ENCODE measurements around the gene TULP4. TPM values are rescaled to one million over a fixed set of nuclear protein-coding genes. Genes with fewer than 3 reads are reported as not detected.

Gene TULP4
- total RNA-seq, 1 experiment from 2014 or later = 64.6 TPM

GRCh38 chr6:158333094-158333493 is 20.8 kb downstream of the TULP4 start:
- Mint-ChIP-seq H3K36me3 (ENCODE audit: insufficient read depth in 1 of 3, low read depth in 3 of 3) (peaks cover 18 to 27% (median 26%) of the 10 kb centered on the region in 3 experiments), H3K27me3 (ENCODE audit: low read depth) (no peaks in the 10 kb centered on the region), H3K4me1 (peaks cover 32 to 33% of the 10 kb centered on the region in 2 experiments), H3K4me3 (no peak overlapping the region), H3K9me3 (peaks cover 14 to 16% of the 10 kb centered on the region in 2 experiments), H3K27ac (no peak overlapping the region)
- H4K5ac ChIP-seq (ENCODE audit: insufficient read length, low read depth, low read length) = no peak overlapping the region
- H4K8ac ChIP-seq (replicated peaks; ENCODE audit: insufficient read length, low read depth, low read length) = no peak overlapping the region
- H3K56ac ChIP-seq (ENCODE audit: insufficient read length, low read depth, low read length) = no peak overlapping the region
- peaks cover 4% of the 10 kb centered on the region for H3K79me1 ChIP-seq (ENCODE audit: insufficient read depth, low read depth, low read length, poor library complexity, severe bottlenecking)
- no peak overlapping the region for H3T11ph ChIP-seq (ENCODE audit: low read length)
- H4K91ac ChIP-seq (ENCODE audit: insufficient read length, low read depth, low read length) = no peak overlapping the region
- no peak overlapping the region for H3K27ac ChIP-seq (ENCODE audit: insufficient read length, low read depth, low read length)
- no peak overlapping the region for H2AFZ ChIP-seq (ENCODE audit: low read length)
- H3K9me3 ChIP-seq (ENCODE audit: control insufficient read depth, low read depth, low read length) = no peaks in the 10 kb centered on the region
- H3K79me2 ChIP-seq (ENCODE audit: insufficient read depth, low read length) = peaks cover 3% of the 10 kb centered on the region; the same call in 1 of the 2 replicates
- no peak overlapping the region for H3K14ac ChIP-seq (ENCODE audit: insufficient read depth, low read length)
- no peak for DNase-seq
- H3K23me2 ChIP-seq (ENCODE audit: insufficient read length, low read depth, low read length, poor library complexity, severe bottlenecking) = no peaks in the 10 kb centered on the region
- H2BK5ac ChIP-seq (ENCODE audit: insufficient read length, low read length) = no peak overlapping the region
- no peaks in the 10 kb centered on the region for H4K20me1 ChIP-seq (ENCODE audit: control insufficient read depth, insufficient read depth, insufficient read length)
- no CpG with 5 or more reads among the region's 4 CpGs for WGBS (ENCODE audit: extremely low coverage, insufficient read length, low lambda C conversion rate)
- no peak overlapping the region for H2BK12ac ChIP-seq (ENCODE audit: insufficient read length, low read depth, low read length)
- H3K27me3 ChIP-seq (ENCODE audit: insufficient read depth, low read length) = no peaks in the 10 kb centered on the region
- no peak overlapping the region for H2AK5ac ChIP-seq (ENCODE audit: insufficient read length, low read length)
- H3K23ac ChIP-seq (ENCODE audit: insufficient read length, low read depth, low read length) = no peak overlapping the region
- H2BK120ac ChIP-seq (ENCODE audit: low read depth, low read length, poor library complexity, severe bottlenecking) = no peak overlapping the region
- no peak overlapping the region for H2BK15ac ChIP-seq (ENCODE audit: low read depth, low read length)
- TF ChIP-seq, protein P1, sequence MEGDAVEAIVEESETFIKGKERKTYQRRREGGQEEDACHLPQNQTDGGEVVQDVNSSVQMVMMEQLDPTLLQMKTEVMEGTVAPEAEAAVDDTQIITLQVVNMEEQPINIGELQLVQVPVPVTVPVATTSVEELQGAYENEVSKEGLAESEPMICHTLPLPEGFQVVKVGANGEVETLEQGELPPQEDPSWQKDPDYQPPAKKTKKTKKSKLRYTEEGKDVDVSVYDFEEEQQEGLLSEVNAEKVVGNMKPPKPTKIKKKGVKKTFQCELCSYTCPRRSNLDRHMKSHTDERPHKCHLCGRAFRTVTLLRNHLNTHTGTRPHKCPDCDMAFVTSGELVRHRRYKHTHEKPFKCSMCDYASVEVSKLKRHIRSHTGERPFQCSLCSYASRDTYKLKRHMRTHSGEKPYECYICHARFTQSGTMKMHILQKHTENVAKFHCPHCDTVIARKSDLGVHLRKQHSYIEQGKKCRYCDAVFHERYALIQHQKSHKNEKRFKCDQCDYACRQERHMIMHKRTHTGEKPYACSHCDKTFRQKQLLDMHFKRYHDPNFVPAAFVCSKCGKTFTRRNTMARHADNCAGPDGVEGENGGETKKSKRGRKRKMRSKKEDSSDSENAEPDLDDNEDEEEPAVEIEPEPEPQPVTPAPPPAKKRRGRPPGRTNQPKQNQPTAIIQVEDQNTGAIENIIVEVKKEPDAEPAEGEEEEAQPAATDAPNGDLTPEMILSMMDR (conservative IDR thresholded peaks at IDR 0.05) = no peak
- H3K4ac ChIP-seq (ENCODE audit: low read depth, low read length) = no peak overlapping the region
- no peak overlapping the region for H2BK20ac ChIP-seq (ENCODE audit: low read depth, low read length, poor library complexity, severe bottlenecking)
- H3K4me1 ChIP-seq (ENCODE audit: insufficient read depth, low read length) = peaks cover 5% of the 10 kb centered on the region; the same call in 1 of the 2 replicates
- no peak overlapping the region for H3K9ac ChIP-seq (ENCODE audit: extremely low read depth, insufficient read length, low read length)
- H3K4me2 ChIP-seq (ENCODE audit: insufficient read depth, insufficient read length, low read length) = no peak overlapping the region
- no peak overlapping the region for H3K18ac ChIP-seq (ENCODE audit: insufficient read length, low read depth, low read length)

All from H9 (cell line).